ENCODE measurements around the gene CELF5. TPM values are rescaled to one million over a fixed set of nuclear protein-coding genes. Genes with fewer than 3 reads are reported as not detected.

CELF5 gene
- total and polyA plus RNA-seq, 2 experiments from 2014 or later: 5.6 to 10.6 TPM

GRCh38 chr19:3211191-3211590 lies 13.3 kb upstream of the CELF5 start:
- peaks cover 16% of the 10 kb centered on the region for H3K36me3 Mint-ChIP-seq (ENCODE audit: low read depth)
- H3K27me3 Mint-ChIP-seq (ENCODE audit: insufficient read depth, low read depth, poor library complexity): peaks cover 10% of the 10 kb centered on the region
- TF ChIP-seq ETS1 (IDR thresholded peaks at IDR 0.05): no peak
- TF ChIP-seq POLR2AphosphoS5 (IDR thresholded peaks at IDR 0.05; ENCODE audit: low read depth): no peak
- no peak for TF ChIP-seq ZNF331 (CRISPR knock-in tag; IDR thresholded peaks at IDR 0.05; ENCODE audit: low read depth)
- no peak for TF ChIP-seq CTCF (conservative IDR thresholded peaks at IDR 0.05; ENCODE audit: low read depth in 2 of 2)
- TF ChIP-seq REST (IDR thresholded peaks at IDR 0.05; ENCODE audit: unreplicated experiment): no peak
- TF ChIP-seq EZH2 (IDR thresholded peaks at IDR 0.05; ENCODE audit: low read depth, unreplicated experiment): no peak
- no peak for TF ChIP-seq JUNB (IDR thresholded peaks at IDR 0.05; ENCODE audit: unreplicated experiment)
- Histone ChIP-seq H3K36me3 (ENCODE audit: insufficient read depth) (peaks cover 12% of the 10 kb centered on the region), H3K9me2 (ENCODE audit: insufficient read depth) (no peaks in the 10 kb centered on the region), H4K20me1 (replicated peaks; ENCODE audit: insufficient read depth) (peaks cover 6% of the 10 kb centered on the region; the same call in 1 of the 2 replicates), H3K4me1 (ENCODE audit: insufficient read depth) (peaks cover 4% of the 10 kb centered on the region; the same call in 1 of the 2 replicates), H3K79me2 (replicated peaks; ENCODE audit: insufficient read depth) (no peaks in the 10 kb centered on the region), H2AFZ (no peak overlapping the region), H3F3A (replicated peaks; ENCODE audit: low read depth) (no peaks in the 10 kb centered on the region), H3K27ac (ENCODE audit: low read depth) (no peak overlapping the region), H3K4me2 (no peak overlapping the region), H3K27me3 (ENCODE audit: insufficient read depth) (no peaks in the 10 kb centered on the region), H3K4me3 (no peak overlapping the region)
- no peak overlapping the region for H3K4me3 Mint-ChIP-seq
- H3K4me1 Mint-ChIP-seq: peaks cover 8% of the 10 kb centered on the region
- peak; percentile 16 for ATAC-seq
- DNase-seq (ENCODE audit: low spot score): no peak
- H3K9me3 Mint-ChIP-seq: no peaks in the 10 kb centered on the region
- H3K27ac Mint-ChIP-seq: peak overlapping the region; percentile 40; the same call in 1 of the 2 replicates

- peaks cover 8% of the 10 kb centered on the region for H3K4me1 Mint-ChIP-seq
- H3K27ac ChIP-seq (ENCODE audit: low read depth): no peak overlapping the region
- no peaks in the 10 kb centered on the region for H3F3A ChIP-seq (replicated peaks; ENCODE audit: low read depth)
- ATAC-seq (no peak), DNase-seq (ENCODE audit: low spot score) (no peak)
- H3K27me3 Mint-ChIP-seq (ENCODE audit: insufficient read depth, low read depth, poor library complexity): peaks cover 11% of the 10 kb centered on the region
- H3K36me3 Mint-ChIP-seq (ENCODE audit: low read depth): peaks cover 8% of the 10 kb centered on the region
- H3K27ac Mint-ChIP-seq: no peak overlapping the region
- H3K4me1 ChIP-seq (ENCODE audit: insufficient read depth): peaks cover 4% of the 10 kb centered on the region; the same call in 1 of the 2 replicates
- H3K9me2 ChIP-seq (ENCODE audit: insufficient read depth): no peaks in the 10 kb centered on the region
- no peak overlapping the region for H3K4me3 Mint-ChIP-seq
- no peak overlapping the region for H3K4me3 ChIP-seq
- H3K9me3 Mint-ChIP-seq: no peaks in the 10 kb centered on the region
- H3K27me3 ChIP-seq (ENCODE audit: insufficient read depth): no peaks in the 10 kb centered on the region
- H3K36me3 ChIP-seq (ENCODE audit: insufficient read depth): no peaks in the 10 kb centered on the region
- no peak overlapping the region for H2AFZ ChIP-seq
- no peaks in the 10 kb centered on the region for H3K79me2 ChIP-seq (replicated peaks; ENCODE audit: insufficient read depth)
- H3K4me2 ChIP-seq: no peak overlapping the region
- peaks cover 6% of the 10 kb centered on the region; the same call in 1 of the 2 replicates for H4K20me1 ChIP-seq (replicated peaks; ENCODE audit: insufficient read depth)
- TF ChIP-seq CTCF (conservative IDR thresholded peaks at IDR 0.05; ENCODE audit: low read depth in 2 of 2): no peak
- TF ChIP-seq CREB1 (CRISPR knock-in tag; IDR thresholded peaks at IDR 0.05; ENCODE audit: low read depth): no peak
- TF ChIP-seq ETS1 (IDR thresholded peaks at IDR 0.05): no peak
- TF ChIP-seq EZH2 (IDR thresholded peaks at IDR 0.05; ENCODE audit: low read depth, unreplicated experiment): no peak
- no peak for TF ChIP-seq EZH2phosphoT487 (IDR thresholded peaks at IDR 0.05; ENCODE audit: unreplicated experiment)
- TF ChIP-seq ZNF114 (CRISPR knock-in tag; IDR thresholded peaks at IDR 0.05): no peak
Observed at GRCh38 chr19:3213159-3213558, 11.3 kb upstream of the CELF5 start.

Data from GM23338 (cell line).